MM.1S (cell line): ENCODE measurements around the gene TREX2.

Experiments
- CTCF ChIP-seq: fragments of 300-600 bp; sonication (generic); IDR thresholded peaks from 2 replicates; pipeline ENCODE4 v1.5.1; 2016; ENCODE audit warnings: antibody characterized with exemption, low read length, mixed read lengths
- EZH2phosphoT487 ChIP-seq: fragments of 300-600 bp; sonication (generic); IDR thresholded peaks from 2 replicates; pipeline ENCODE4 v1.6.1; 2018; ENCODE audit warnings: antibody characterized with exemption, low read length

DNA sequence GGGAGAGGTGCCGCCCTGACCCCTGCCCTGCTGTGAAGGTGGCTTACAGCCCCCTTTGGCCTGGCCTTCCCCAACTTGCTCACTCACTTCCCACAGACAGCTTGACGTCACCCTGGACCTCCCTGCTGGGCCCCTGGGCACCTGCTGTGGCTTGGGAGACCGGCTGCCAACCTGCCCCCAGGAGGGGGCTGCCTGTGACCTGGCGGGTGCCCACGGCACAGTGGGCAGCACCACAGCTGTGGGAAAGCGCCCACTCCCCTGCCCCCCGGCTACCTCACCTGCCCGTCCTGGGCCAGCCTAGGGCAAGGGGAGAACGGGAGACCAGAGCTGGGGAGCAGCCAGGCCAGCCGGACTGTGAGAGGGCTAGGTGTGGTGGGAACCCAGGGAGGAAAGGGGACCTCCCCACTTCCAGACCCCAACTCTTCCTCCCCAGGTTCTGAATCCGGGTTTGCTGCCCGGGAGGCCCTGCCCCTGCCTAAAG lies 36.9 kb downstream of the TREX2 start:
- no peak for TF ChIP-seq CTCF
- TF ChIP-seq EZH2phosphoT487: no peak
